Bronchial epithelial cell (primary cell): ENCODE results near the gene ZNF784. TPM values are rescaled to one million over a fixed set of nuclear protein-coding genes. Genes with fewer than 3 reads are reported as not detected.
A peak's percentile ranks its signal among the peaks of the same experiment; 100 is the strongest.

ENCODE experiments used
- DNase-seq: peaks from one replicate; pipeline ENCODE4 v3.0.0-alpha.2; 2010; ENCODE audit warnings: low read depth
- FAIRE-seq: peaks from 2 replicates; lab custom pipeline; 2011; peaks lifted over from hg19 to GRCh38; lab: Jason Lieb, UNC
- H3K27me3 ChIP-seq: 2 replicates; pipeline ENCODE4 v1.5.1; 2011; ENCODE audit warnings: low read length; ENCODE audit not compliant: control insufficient read depth, insufficient read depth
- H3K36me3 ChIP-seq: 2 replicates; pipeline ENCODE4 v1.5.1; 2011; ENCODE audit warnings: low read length; ENCODE audit not compliant: control insufficient read depth, insufficient read depth
- H3K4me3 ChIP-seq: 2 replicates; pipeline ENCODE4 v1.5.1; 2011; ENCODE audit warnings: mild to moderate bottlenecking, low read depth, low read length, control low read depth
- total RNA-seq: library from RNA; depleted of rRNA; stranded (reverse); fragments of >200 nt; gene quantifications from 2 replicates; pipeline ENCODE4 v1.2.1, GENCODE V29; 2014
- TF ChIP-seq, protein P1 (sequence below): IDR thresholded peaks from 2 replicates; pipeline ENCODE4 v1.5.1; 2011; ENCODE audit warnings: mild to moderate bottlenecking, moderate library complexity, low read length, control low read depth, inconsistent platforms; ENCODE audit not compliant: insufficient read depth, severe bottlenecking

ZNF784 gene
- total RNA-seq, 1 donor from 2014 or later, result 5.0 TPM

DNA sequence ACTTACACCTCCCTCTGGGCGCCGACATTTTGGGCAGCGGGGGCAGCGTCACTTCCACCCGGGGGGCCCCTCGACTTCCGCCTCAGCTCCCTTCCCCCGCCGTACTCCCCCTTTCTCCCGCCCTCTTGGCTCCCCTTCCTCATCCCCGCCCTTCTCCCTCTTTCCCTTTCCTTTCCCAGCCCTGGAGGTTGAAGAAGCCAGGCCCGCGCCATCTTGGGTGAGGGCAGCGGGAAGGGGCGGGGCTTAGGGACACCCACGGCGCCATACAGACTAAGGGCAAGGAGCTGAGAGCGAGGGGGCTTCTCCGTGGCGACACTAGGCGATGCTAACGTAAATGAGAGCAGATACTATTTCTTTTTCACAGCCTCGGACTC, 24.9 kb downstream of the ZNF784 start, which contains the start of gene FIZ1:
Gene FIZ1, minus strand, starts transcription at position 50 of the 374 bp plus-strand sequence. CDS start 1,652 bp downstream, outside the sequence.
- FAIRE-seq, result no peak
- no peaks in the 10 kb centered on the region for H3K27me3 ChIP-seq
- DNase-seq, result peak; percentile 92
- TF ChIP-seq, protein P1, sequence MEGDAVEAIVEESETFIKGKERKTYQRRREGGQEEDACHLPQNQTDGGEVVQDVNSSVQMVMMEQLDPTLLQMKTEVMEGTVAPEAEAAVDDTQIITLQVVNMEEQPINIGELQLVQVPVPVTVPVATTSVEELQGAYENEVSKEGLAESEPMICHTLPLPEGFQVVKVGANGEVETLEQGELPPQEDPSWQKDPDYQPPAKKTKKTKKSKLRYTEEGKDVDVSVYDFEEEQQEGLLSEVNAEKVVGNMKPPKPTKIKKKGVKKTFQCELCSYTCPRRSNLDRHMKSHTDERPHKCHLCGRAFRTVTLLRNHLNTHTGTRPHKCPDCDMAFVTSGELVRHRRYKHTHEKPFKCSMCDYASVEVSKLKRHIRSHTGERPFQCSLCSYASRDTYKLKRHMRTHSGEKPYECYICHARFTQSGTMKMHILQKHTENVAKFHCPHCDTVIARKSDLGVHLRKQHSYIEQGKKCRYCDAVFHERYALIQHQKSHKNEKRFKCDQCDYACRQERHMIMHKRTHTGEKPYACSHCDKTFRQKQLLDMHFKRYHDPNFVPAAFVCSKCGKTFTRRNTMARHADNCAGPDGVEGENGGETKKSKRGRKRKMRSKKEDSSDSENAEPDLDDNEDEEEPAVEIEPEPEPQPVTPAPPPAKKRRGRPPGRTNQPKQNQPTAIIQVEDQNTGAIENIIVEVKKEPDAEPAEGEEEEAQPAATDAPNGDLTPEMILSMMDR, result no peak
- H3K4me3 ChIP-seq, result peak within 1 kb of the TSS; percentile 85
- H3K36me3 ChIP-seq, result peaks cover 8% of the 10 kb centered on the region

DNA sequence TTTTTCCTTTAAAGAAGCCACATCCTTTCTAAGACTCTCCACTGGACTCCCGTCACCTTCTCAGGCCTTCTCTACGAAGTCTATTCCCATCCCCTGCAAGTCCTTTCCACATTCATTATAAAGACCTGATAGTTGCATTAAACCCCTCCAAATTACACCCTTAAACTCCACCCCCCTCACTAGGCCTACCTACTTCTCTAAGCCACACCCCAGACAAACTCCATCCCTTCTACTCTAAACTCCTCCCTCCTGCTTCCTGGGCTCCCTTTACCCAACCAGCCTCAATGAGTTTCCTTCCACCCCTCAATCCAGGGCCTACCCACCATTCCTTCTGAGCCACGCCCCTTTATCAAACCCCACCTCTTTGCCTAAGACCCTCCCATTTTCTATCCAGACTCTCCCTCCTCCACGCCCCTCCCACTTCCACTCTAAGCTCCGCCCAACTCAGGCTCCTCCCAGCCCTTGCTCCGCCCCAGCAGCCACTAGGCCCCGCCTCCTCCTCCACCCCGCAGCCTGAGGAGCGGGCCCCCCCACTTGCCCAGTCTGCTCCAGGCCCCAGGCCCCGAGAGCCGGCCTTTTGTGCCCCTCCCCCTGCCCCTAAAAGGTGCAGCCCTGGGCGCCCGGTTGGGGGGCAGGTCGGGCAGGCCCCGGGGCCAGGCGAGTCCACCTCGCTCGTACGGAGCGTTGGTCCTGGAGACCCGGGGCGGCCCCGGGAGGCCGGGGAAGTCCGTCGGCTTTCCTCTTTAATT, 25.5 kb downstream of the ZNF784 start:
- TF ChIP-seq, protein P1, result no peak
- DNase-seq, result peak; percentile 88
- peaks cover 8% of the 10 kb centered on the region for H3K36me3 ChIP-seq
- peak overlapping the region; percentile 85 for H3K4me3 ChIP-seq
- H3K27me3 ChIP-seq, result no peaks in the 10 kb centered on the region
- no peak for FAIRE-seq

- Histone ChIP-seq H3K36me3 (peaks cover 8% of the 10 kb centered on the region), H3K4me3 (no peak overlapping the region), H3K27me3 (no peaks in the 10 kb centered on the region)
- TF ChIP-seq, protein P1, result no peak
- DNase-seq (no peak), FAIRE-seq (no peak)
Measured at GRCh38 chr19:55598034-55598433, 26.3 kb downstream of the ZNF784 start.

DNA sequence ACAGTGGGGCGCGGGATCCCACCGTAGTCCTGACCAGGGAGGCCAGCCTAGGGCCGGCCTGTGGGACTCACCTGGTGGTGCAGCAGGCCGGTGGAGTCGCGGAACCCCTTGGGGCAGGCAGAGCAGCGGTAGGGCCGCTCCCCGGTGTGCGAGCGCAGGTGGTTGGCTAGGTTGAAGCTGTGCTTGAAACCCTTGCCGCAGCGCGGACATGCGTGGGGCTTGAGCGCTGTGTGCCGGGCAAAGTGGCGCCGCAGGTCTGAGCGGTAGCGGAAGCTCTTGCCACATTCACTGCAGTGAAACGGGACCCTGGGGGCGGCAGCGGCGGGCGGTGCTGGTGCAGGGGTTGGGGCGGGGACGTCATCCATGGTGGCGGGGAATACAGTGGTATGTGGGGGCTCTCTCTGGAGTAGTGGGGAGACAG, 26.9 kb downstream of the ZNF784 start:
- TF ChIP-seq, protein P1, result no peak
- no peak for DNase-seq

GRCh38 chr19:55596304-55596703, 28.1 kb downstream of the ZNF784 start:
- no peak for FAIRE-seq
- H3K36me3 ChIP-seq, result peaks cover 6% of the 10 kb centered on the region

More for the DNA sequence above, 26.9 kb downstream of the ZNF784 start:
- Histone ChIP-seq H3K36me3 (peaks cover 6% of the 10 kb centered on the region), H3K4me3 (no peak overlapping the region), H3K27me3 (no peaks in the 10 kb centered on the region)
- FAIRE-seq, result no peak

More at GRCh38 chr19:55596304-55596703, 28.1 kb downstream of the ZNF784 start:
- no peak overlapping the region for H3K4me3 ChIP-seq
- H3K27me3 ChIP-seq, result no peaks in the 10 kb centered on the region
- TF ChIP-seq, protein P1, result no peak
- no peak for DNase-seq
